KG1 (cell line): ENCODE measurements around the gene TUT1.
"Not testable (repeated sequence)": the region's sequence is repeated elsewhere in the genome, so short reads cannot be mapped to it uniquely, and the experiment has no call there.

ENCODE experiments used
- DNase-seq: peaks from one replicate; lab custom pipeline; 2025; lab: John Stamatoyannopoulos, UW

TUT1 gene

GRCh38 chr11:62575837-62576236 is 15.5 kb downstream of the TUT1 start:
- no peak for DNase-seq

DNA sequence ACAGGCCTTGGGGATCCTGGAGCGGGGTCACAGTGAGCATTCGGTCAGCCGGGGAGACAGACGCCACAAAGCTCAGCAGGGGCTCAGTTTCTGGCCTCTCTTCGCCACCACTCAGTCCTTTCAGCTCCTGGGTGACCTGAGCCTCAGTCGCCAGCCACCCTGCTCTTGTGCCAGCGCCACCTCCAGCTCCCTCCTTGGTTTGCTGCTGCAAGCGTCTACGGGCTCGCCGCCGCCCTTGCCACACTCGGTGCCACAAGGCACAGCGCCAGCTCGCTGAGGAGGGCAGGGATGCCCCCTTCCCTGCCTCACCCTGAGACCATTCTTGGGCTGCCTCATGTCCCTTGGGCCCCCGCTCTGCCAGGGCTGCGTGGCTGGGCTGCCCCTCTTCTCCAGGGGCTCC is 16.2 kb downstream of the TUT1 start:
- no peak for DNase-seq

DNA sequence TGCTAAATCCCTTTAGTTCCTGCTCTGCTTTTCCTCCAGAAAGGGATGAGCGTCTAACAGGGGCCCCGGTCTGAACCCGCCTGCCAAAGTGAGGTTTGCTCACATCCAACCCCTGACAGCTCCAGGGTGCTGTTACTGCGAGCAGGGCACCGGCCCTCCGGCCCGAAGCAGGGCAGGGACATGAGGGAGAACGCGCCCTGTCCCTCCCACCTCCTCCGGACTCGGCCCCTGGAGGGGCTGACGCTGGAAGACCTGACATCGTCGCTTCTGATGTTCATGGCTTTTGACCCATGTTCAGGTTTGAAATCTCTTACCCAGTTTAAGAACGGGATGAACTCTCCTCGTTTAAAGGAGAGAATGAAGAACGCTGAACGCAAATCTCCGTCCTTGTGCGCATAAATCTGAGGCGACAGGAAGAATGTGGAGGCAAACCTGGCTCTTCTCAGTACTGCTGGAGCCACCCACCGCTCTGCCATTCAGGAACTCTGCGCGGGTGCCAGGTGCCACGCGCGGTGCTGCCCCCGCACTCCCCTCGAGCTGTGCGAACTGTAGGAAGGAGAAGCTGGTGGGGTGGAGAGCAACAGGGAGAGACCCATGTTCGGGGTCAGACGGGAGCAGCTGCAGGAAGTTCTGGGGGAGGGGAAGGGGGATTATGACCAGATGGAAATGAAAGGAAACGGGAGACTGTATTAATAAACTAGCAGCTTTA is 16.8 kb downstream of the TUT1 start:
- DNase-seq = no peak

GRCh38 chr11:62573592-62574362 is 17.5 kb downstream of the TUT1 start, which contains the start of gene EEF1G:
TSS of gene EEF1G (minus strand) at chr11:62573891. CDS start at chr11:62573842, 49 bp downstream.
- DNase-seq = peak; percentile 100

GRCh38 chr11:62573006-62573591 is 18.2 kb downstream of the TUT1 start:
- no peak for DNase-seq

DNA sequence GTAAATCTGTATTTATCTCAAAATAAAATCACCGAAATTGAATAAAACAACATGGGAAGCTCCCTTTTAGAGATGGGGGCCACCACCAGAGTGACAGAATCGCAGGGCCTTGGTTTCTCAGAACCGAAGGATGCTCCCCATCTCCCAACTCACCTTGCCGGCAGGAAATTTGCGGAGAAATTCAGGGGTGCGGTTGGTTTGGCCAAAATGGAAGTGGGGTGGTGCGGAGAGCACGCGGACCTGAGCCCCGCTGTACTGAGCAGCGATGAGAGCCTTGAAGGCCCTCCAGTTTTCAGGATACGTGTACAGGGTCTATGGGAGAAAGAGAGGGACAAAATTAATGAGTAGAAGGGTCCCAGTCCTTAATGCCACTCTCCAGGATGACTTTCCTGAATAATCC is 18.9 kb downstream of the TUT1 start:
- no peak for DNase-seq

DNA sequence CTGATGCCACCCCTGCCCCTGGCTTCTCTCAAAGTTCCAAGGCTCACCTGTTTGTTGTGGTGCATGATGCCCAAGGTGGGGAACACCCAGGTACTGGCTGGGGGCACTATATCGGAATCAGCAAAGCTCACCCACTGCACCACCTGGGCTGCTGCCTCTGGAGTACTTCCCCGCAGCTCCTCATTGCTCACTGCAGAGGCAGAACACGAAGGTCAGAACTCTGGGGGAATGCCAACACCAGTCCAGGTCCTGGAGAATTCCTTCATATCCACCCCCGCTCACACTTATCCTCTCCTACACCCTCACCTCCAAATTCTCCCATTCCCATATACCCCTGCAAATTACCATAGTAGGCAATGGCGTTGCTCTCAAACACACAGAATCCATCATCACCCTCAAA is 19.8 kb downstream of the TUT1 start:
- not testable (repeated sequence) for DNase-seq

DNA sequence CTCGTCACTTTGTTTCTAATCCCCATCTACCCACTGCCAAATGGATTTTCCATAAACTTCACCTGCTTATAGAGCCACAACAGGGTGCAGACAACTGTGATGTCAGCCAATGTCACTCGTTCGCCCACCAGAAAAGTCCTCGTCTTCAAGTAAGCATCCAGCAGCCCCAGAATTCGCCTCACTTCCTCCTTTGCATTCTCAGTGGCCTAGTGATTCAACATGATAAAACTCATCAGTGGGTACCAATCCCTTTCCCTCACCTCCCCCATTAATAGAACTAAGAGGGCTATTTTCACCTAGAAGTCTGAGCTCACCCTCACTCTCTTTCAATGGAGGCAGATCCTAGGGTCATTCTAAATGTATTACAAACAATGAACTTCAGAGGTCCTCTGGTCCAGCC is 20.4 kb downstream of the TUT1 start:
- not testable (repeated sequence) for DNase-seq

DNA sequence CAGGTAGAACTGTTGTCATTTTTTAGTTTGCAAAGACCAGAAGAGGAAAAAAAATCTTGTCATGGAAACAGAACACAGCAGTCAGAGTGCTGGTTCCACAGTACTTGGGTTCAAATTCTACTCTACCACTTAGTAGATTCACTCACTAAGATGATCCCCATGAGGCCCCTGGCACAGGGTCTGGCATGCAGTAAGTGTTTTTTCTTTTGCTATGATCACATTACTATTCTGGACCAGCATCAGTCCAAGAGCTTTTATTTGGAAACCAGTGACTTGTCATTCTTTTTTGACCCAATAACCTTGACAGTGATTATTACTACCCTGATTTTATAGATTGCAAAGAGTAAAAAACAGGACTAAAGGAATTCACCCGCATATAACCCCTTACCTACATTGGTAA is 21.7 kb downstream of the TUT1 start:
- DNase-seq = no peak

GRCh38 chr11:62567018-62567633 is 24.2 kb downstream of the TUT1 start:
- DNase-seq = no peak

DNA sequence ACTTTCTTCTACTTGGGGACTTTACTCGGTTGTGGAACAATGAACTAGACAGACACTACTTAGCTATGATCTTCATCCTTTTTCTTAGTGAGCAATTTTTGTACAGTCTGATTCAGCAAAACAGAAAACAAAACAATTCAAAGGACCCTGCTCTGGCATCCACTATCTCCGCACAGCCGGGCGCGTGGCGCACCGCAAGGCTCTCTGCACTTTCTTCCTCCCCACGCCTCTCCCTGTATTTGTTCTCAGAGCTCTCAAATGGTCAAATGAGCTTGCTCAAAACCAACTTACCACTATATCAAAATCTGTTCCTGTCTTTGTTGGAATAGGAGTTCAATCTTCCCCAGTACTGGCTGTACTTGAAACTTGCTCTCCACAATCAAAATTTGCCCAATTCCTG is 25.1 kb downstream of the TUT1 start:
- DNase-seq = no peak

- no peak for DNase-seq
These were observed 26.1 kb downstream of the TUT1 start for GRCh38 chr11:62565100-62565802.

- not testable (repeated sequence) for DNase-seq
These were observed 29.6 kb downstream of the TUT1 start for GRCh38 chr11:62561677-62562230.

DNA sequence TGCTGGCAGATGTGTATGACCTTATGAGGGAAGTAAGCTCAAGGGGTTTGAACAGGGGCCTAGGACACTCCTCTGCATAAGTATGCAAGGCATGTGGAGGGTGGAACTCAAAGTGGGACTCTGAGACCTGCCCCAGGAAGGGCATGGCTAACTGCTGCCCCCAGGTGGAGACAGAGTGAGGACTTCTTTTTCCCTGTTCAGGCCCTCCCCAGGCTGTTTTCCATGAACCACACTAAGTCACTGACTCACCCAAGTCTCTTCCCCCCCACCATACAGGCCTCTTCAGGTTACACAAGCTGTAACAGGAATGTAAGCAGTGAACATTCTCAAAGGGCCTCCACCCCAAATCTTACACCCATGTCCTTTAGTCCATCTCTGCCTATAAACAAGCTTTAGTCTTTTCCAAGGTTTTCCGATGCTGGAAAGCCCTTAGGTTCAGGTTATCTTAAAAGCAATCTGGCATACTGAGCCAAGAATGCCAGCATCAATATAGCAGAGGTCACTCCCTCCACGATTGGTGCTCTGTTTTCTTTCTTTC is 30.7 kb downstream of the TUT1 start:
- DNase-seq = peak; percentile 51

DNA sequence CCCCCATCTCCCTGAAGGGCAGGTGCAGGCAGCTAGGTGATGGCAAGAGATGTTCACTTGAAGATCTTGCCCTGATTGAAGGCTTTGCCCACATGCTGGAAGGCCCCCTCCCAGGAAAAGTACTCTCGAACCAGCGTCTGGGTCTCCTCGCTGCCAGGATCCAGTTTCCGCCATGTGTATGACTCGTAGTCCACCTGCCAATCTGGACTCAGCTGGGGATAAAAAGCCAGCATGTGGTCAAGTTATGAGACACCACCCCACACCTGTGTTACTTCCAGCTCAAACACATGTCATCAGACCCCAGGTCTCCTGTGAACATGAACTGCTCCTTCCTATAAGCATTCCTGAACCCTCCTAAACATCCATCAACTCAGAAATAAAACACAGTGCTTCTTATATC is 31.7 kb downstream of the TUT1 start:
- not testable (repeated sequence) for DNase-seq

GRCh38 chr11:62559204-62559603 is 32.1 kb downstream of the TUT1 start:
- DNase-seq = no peak

DNA sequence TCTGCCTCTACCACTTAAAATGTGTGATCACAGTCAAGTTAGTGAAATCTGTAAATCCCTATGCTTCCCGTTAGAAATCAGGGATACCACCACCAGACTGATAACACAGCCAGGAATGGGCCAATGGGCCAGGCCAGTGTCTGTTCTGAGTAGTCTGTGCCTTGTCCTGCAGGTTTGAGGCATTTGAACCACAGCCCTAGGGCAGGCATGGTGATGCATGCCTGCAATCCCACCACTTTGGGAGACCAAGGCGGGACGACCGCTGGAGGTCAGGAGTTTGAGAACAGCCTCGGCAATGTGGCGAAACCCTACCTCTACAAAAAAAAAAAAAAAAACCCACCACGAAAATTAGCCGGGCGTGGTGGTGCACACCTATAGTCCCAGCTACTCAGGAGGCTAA is 32.7 kb downstream of the TUT1 start:
- no peak for DNase-seq

DNA sequence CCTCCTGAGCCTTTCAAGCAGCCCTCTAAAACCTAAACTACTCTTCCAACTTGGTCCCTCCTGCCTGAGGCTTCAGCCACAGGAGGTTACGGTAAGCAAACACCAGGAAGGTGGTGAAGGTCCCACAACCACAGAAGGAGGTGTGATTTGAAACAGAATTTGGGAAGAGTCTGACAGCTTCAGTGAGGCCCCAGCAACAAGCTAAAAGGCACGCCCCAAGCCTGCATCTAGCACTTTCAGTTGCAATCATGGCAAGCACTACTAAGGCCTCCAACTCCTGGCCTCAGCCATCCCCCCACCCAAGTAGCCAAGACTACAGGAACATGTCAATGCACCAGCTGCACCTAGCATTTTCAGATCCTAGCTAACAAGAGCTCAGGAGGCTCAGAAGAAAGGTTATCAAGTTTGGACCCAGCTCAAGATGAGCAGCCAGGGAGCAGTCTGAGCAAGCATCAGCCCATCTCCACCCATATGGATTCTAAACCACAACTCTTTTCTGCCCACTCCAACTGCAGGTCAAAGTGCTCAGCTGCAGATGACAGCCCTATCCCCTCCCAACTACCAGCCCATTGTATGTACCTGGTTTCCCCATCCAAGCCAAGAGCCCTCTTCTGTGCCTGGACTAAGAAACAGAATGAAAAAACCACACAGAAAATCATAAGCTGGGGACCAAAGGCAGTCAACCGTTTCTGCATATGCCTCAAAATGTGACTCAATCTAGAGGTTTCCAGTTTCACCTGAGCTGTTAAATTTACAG is 34.3 kb downstream of the TUT1 start:
- peak; percentile 86 for DNase-seq

GRCh38 chr11:62556108-62556874 is 35.0 kb downstream of the TUT1 start:
- peak; percentile 90 for DNase-seq
